Measurements from ENCODE around the gene MAP2K3.

MAP2K3 gene

DNA sequence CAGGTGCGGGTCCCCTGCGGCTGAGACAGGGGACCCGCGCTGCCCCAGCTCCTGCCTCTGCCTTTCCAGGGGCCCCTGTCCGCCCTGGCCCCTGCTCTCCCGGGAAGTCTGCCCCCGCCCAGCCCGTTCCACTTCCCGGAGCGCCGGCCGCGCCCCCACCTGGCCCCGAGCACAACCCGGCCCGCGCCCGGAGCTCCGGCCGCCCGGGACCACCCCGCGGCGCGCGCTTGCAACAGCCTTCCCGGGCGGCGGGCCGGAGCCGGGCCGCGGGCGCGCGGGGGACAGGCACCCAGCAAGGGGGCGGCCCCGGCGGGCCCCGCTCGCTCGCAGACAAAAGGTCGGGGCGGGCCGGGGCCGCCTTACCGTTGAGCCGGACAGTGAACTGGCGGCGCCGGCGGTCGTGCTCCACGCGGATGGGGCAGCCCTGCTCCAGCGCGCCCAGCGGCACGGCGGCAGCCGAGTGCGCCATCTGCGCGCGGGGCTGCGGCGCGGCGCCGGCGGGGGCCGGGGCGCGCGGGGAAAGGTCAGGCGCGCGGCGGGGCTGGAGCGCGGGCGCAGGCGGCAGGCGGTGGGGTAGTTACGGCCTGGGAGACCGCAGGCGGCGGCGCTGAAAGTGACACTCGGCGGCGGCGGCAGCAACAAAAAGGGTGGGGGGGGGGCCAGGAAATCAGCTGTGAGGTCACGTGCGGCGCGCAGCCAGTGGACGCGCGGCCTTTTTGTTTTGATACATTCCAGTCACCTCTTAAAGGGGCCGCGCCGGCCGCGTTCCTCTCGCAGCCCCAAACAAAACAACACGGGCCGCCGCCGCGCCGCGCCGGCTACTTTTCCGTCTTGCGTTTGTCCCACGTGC lies 31.5 kb upstream of the MAP2K3 start, which contains the start of gene NATD1:
Gene NATD1 (minus strand): TSS at position 615 of the 850 bp plus-strand sequence. CDS start 146 bp downstream, at position 469.
- DNase-seq (ENCODE audit: low read depth, low spot score) = peak; percentile 95

DNA sequence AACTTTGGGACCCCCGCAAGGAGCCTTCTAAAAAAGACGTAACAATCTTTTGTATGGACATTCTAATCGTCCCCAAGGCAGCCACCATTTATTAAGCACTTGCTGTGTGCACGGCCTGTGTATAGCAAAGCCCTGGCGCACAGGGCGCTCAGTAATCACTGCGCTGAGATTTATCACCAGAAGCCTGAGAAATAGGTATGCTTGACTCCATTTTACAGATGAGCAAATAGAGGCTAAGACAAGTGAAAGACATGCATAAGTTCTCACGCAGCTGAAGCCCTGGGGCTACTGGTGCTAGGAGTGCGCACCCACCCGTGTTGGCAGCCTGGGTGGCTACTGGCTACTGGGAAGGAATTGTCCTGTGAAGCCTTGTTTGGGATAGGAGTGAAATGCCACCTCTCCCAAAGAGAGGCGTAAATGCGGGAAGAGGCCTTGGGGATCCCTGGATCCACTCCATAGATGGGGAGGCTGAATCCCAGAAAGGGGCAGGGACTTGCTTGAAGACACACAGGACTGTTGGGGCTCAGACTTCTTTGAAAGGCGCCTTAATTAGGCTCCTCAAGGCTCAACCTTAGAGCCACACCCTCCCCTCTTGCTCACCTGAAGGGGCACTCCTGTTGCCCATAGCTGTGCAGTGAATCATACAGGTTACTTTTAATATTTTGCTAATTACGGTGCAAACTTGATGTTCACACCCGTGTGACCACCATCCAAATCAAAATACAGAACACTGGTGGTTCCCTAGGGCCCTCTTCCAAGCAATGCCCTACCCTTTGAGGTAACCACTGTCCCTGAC lies 30.7 kb upstream of the MAP2K3 start:
- no peak for DNase-seq (ENCODE audit: low read depth, low spot score)

DNA sequence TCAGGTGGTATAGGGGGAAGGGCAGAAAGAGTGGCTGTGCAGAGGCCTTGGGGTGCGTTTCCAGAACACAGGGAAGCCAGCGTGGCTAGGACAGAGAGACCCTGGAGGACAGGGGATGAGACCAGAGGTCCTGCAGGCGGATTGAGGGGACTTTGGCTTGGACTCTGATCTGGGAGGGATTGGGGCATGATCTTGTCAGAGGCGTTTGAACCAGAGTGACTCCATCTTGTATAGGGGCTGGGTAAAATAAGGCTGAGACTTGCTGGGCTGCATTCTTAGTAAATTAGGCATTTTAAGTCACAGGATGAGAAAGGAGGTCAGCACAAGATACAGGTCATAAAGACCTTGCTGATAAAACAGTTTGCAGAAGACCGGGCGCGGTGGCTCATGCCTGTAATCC lies 25.9 kb upstream of the MAP2K3 start:
- no peak for DNase-seq (ENCODE audit: low read depth, low spot score)

GRCh38 chr17:21262259-21262993 lies 22.1 kb upstream of the MAP2K3 start:
- DNase-seq (ENCODE audit: low read depth, low spot score) = no peak

GRCh38 chr17:21263376-21263775 lies 21.1 kb upstream of the MAP2K3 start:
- DNase-seq (ENCODE audit: low read depth, low spot score) = no peak

GRCh38 chr17:21268596-21269188 lies 15.8 kb upstream of the MAP2K3 start:
- no peak for DNase-seq (ENCODE audit: low read depth, low spot score)

- no peak for DNase-seq (ENCODE audit: low read depth, low spot score)
Measured at GRCh38 chr17:21269394-21269793, 15.1 kb upstream of the MAP2K3 start.

GRCh38 chr17:21271454-21272183 lies 12.9 kb upstream of the MAP2K3 start:
- no peak for DNase-seq (ENCODE audit: low read depth, low spot score)

DNA sequence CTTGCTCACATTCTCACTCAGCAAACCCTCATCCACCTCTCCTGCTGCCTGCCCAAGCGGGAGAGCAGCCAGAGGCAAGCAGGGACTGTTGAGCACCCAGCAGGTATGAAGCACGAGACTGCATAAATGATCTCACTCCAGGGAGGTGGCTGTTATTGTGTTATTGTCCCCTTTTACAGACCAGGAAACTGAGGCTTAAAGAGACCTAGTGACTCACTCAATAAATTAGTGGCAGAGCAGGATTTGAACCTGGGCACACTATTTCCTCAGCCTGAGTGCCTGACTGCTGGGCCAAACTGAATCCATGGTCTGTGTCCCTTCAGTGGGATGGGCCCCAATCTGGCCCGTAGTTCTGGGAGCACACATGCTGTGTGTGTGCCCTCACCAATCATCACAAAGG lies 12.3 kb upstream of the MAP2K3 start:
- no peak for DNase-seq (ENCODE audit: low read depth, low spot score)

GRCh38 chr17:21272881-21273792 lies 11.4 kb upstream of the MAP2K3 start:
- no peak for DNase-seq (ENCODE audit: low read depth, low spot score)

DNA sequence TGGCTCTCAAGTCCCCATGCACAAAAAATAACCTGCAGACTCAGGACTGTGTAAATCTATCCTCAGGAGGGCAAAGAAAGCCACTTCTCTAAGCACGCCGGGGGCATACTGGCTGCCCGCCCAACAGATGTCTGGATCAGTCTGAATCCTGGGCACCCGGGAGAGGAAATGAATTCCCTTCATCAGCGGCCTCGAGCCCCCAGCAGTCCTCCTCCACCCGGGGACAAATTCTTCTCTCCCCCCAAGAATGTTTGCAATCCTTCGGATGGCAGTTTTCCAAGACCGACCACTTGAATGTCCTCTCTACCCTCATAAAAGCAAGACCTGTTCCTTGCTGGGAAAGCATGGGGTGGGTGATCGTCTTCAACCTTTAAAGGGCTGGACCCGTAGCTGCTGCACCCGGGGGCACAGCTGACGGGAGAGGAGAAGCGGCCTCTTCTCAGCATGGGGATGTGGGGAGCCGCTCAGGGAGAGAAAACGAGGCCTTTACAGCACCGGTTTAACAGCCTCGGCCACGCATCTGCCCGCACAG lies 9.4 kb upstream of the MAP2K3 start:
- DNase-seq (ENCODE audit: low read depth, low spot score) = no peak

- DNase-seq (ENCODE audit: low read depth, low spot score) = peak; percentile 90
Measured at GRCh38 chr17:21275579-21276263, 8.8 kb upstream of the MAP2K3 start.

DNA sequence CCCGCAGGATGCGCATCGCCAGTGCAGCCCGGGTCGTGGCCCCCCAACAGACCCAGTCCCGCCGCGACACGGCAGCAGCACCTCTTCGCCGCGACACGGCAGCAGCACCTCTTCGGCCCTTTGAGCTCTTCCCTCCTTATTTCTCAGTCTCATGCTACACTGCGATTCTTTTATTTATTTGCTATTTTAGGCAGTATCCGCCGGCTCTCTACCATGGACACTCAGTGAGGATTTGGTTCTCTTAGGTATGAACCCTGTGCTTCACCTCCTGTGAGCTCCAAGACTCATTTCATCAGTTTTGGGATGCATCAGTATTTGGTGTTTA lies 8.3 kb upstream of the MAP2K3 start:
- DNase-seq (ENCODE audit: low read depth, low spot score) = no peak

- DNase-seq (ENCODE audit: low read depth, low spot score) = no peak
Measured at GRCh38 chr17:21277332-21277731, 7.2 kb upstream of the MAP2K3 start.

- DNase-seq (ENCODE audit: low read depth, low spot score) = no peak
Measured at GRCh38 chr17:21278450-21279197, 5.9 kb upstream of the MAP2K3 start.

GRCh38 chr17:21279198-21279535 lies 5.3 kb upstream of the MAP2K3 start:
- no peak for DNase-seq (ENCODE audit: low read depth, low spot score)

- DNase-seq (ENCODE audit: low read depth, low spot score) = no peak
Measured at GRCh38 chr17:21279582-21279981, 4.9 kb upstream of the MAP2K3 start.

DNA sequence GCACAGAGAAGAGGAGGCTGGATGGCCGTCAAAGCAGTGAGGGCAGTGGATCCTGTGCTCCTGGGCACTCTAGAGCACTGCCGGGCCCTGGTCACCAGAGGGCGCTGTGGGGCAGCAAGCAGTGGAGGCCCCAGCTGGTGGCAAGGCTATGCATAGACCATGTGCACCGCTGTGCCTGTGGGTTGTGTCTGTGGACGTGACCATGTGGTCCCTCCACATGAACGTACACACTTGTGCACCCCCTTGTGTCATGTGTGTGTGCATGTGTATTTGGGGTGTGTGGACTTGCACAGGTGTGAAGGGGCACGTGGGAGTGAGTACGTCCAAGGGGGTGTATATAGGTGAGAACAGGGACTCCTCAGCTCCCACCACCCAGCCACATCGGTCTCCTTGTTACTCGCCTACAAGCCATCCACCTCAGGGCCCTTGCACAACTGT lies 4.4 kb upstream of the MAP2K3 start:
- DNase-seq (ENCODE audit: low read depth, low spot score) = peak; percentile 95

- DNase-seq (ENCODE audit: low read depth, low spot score) = peak; percentile 50
Measured at GRCh38 chr17:21282231-21282630, 2.3 kb upstream of the MAP2K3 start.
